ENCODE measurements around the gene OAS2.

Gene OAS2, protein sequence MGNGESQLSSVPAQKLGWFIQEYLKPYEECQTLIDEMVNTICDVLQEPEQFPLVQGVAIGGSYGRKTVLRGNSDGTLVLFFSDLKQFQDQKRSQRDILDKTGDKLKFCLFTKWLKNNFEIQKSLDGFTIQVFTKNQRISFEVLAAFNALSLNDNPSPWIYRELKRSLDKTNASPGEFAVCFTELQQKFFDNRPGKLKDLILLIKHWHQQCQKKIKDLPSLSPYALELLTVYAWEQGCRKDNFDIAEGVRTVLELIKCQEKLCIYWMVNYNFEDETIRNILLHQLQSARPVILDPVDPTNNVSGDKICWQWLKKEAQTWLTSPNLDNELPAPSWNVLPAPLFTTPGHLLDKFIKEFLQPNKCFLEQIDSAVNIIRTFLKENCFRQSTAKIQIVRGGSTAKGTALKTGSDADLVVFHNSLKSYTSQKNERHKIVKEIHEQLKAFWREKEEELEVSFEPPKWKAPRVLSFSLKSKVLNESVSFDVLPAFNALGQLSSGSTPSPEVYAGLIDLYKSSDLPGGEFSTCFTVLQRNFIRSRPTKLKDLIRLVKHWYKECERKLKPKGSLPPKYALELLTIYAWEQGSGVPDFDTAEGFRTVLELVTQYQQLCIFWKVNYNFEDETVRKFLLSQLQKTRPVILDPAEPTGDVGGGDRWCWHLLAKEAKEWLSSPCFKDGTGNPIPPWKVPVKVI

DNA sequence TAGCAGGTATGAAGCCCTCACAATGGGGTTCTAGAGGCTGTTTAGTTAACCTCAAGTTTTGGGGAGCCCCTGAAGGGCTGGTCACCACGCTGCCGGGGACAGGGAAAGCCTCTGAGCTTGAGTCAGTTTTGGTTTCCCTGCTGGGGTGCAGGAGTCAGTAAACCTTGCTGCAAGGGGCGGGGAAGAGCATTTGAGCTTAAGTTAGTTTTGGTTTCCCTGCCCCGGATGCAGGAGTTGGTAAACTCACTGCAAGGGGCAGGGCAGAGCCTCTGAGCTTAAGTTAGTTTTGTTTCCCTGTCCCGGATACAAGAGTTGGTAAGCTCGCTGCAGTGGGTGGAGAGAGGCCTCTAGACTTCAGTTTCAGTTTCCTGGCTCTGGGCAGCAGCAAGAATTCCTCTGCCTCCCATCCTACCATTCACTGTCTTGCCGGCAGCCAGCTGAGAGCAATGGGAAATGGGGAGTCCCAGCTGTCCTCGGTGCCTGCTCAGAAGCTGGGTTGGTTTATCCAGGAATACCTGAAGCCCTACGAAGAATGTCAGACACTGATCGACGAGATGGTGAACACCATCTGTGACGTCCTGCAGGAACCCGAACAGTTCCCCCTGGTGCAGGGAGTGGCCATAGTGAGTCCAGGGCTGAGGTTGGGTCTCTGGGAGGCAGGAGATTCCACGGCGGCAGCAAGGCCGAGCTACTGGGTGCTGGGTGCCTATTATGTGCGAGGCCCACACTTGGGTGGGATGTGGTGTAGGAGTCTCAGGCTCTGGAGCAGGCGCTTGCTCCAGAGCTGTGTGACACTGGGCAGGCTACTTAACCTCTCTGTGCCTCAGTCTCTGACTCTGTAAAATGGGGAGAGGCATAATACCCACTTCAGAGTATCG, at the start of gene OAS2:
Gene OAS2 (plus strand): TSS at position 357 of the 878 bp plus-strand sequence. CDS start 90 bp downstream, at position 447.
- DNase-seq = no peak

DNA sequence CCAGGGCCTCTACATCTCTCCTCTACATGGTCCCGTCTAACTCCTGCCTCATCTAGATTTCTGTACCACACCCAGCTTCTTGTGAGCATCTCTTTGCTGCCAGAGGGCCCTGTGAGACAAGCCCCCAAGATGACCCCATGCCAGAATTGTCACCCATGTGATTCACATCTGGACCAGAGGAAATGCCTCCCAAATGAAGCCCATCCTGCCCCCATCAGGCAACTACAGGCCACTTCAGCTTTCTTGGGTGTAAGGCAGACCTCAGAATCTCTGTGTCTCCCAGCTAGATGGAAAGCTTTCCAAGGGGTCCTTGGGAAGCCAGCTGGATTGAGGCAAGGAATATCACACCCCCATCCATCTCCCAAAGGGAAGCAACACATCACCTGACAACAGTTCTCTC, 49.3 kb upstream of the OAS2 start:
- no peak for DNase-seq

DNA sequence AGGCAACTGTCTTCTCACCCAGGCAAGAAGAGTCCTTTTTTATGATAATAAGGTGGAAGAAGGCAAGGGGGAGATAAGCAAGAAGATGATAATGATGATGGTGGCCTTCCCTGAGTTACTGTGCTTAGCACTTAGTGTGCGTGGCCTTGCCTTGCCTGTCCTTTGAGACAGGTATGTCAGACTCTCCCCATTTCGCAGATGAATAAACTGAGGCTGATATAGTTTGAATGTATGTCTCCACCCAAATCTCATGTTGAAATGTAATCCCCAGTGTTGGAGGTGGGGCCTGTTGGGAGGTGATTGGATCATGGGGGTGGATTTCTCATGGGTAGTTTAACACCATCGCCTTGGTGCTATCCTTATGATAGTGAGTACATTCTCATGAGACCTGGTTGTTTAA, 48.6 kb upstream of the OAS2 start:
- no peak for DNase-seq

DNA sequence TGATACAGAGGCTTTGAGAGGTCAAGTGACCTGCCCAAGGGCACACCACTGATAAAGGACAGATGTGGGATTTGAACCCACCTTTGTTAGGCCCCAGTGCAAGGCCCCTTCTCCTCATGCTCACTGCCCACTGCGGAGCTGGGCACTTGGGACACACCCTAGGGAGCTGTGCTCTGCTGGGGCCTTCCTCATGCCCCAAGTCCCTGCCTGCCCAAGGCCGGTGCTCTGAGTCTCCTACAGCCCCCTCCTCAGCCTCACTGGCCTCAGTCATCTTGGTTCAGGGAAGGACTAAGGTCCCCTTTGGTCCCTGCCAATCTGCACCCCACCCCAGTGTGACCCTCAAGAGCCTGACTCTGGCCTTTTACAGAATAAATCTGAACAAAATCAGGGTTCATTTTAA, 48.0 kb upstream of the OAS2 start:
- no peak for DNase-seq

DNA sequence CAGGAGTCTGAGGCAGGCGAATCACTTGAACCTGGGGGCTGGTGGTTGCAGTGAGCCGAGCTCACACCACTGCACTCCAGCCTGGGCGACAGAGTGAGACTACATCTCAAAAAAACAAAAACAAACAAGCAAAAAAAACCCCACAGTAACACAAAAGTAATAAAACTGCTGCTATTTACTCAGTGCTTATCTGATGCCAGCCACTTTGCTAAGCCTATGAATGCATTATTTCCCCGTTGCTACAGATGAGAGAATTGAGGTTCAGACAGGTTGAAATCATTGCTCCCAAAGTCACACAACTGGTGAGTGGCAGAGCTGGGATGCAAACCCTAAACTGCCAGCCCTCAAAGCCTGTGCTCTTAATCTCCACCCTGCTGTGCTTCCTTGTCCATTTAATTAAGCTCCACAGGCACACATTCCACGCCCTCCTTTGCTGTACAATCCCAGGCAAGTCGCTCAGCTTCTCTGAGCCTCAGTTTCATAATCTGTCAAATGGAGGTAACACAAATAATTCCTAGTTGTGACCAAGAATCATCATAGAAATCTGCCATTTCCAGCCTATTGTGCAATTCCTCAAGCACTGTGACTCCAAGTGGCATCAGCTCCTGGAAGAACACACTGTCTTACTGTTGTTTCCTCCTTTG, 45.7 kb upstream of the OAS2 start:
- DNase-seq = no peak

DNA sequence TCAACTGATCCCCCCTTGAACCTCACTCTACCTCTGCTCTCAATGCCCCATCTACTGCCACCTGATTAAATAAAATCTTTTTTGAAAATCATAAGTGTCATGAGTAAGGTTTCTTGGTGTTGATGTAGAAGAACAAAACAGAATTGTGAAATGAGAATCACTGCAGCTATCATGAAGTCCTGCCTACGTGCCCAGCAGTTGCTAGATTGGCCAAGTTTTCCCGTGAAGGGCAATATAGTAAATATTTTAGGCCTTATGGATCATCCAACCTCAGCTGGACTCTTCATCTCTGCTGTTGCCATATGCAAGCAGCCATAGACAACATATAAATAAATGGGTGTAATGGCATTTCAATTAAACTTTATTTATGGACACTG, 45.2 kb upstream of the OAS2 start:
- DNase-seq = no peak

DNA sequence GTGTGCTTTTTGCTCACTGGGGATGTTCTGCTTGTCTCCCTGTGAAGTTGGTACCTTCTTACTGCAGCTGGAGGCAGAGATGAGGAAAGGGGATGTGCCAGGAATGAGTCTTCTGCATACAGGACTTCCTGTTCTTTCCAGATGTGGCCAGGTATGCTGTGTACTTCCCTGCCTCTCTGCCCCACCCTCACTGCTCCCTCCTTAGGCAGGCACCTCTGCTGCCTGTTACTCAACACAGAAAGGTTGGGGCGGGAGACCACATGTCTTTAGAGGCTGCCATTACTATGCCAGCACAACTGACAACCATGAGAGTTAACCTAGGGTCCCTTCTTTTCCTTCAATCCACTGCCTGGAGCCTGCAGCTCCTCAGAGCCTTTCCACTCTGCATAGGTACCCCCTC, 42.1 kb upstream of the OAS2 start:
- DNase-seq = no peak

DNA sequence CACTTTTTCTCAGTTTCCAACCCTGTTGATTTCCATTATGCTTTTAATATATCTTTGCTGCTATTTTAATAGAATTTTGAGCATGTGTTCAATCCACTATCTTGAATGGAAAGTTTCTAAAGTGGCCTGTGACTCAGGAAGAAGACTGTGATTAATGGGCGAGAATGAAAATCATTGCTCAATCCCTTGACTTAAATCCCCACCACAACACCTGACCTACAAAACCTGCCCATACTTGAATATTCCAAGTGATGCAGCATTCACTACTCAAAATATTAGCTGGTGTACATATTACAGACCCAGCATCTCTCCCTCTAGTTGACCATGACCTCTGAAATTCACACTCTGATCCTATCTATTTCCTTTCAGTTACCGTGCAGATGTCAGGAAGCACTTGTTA, 41.4 kb upstream of the OAS2 start:
- DNase-seq = no peak

DNA sequence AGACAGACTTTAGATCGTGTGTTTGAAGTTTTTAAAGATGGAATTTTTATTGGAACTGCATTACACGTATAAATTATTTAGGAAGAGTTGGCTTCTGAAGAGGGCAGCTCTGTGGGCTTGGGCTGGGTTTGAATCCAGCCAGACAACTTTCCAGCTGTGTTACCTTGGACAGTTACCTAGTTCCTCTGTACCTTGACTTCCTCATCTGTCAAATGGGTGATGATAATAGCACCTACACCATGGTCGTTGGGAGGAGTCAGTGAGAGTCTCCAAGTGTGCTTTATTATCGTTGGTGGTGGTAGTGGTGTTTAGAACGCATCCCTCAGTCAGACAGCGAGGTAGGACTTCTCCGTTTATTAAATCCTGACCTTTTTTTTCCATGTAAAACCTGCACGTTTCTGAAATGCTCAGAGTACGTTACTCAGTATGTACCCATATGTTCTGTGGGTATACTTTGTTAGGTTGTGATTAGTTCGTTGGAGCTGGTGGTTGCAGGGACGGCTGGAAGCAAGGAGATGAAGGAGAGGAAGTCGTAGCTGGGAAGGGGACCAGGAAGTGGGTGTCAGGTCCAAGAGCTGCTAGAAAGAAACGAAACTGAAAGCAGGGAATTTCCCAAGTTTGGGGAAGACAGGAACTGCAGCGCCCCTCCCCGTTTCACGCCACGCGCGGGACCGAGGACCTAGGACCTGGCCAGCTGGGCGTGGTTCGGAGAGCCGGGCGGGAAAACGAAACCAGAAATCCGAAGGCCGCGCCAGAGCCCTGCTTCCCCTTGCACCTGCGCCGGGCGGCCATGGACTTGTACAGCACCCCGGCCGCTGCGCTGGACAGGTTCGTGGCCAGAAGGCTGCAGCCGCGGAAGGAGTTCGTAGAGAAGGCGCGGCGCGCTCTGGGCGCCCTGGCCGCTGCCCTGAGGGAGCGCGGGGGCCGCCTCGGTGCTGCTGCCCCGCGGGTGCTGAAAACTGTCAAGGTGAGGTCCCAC, 40.3 kb upstream of the OAS2 start, which contains the start of gene OAS3:
Gene OAS3 (plus strand): TSS at position 734 of the 979 bp plus-strand sequence. CDS start 57 bp downstream, at position 791.
- DNase-seq = no peak

DNA sequence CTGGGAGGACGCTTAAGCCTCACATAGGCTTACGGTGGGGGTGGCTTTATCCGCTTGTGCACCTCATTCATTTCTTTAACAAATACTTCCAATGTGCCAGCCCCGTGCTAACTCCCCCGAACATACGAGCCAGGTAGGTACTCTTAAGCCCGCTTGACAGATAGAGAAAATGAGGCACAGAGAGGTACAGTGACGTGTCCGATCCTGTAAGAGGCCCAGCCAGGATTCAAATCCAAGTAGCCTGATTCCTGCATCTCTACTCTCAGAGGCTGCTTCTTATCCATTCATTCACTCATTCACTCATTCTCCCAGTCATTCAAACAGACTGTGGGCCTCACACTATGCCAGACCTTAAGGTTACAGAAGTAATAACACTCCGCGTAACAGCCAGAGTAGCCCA, 39.6 kb upstream of the OAS2 start:
- no peak for DNase-seq

DNA sequence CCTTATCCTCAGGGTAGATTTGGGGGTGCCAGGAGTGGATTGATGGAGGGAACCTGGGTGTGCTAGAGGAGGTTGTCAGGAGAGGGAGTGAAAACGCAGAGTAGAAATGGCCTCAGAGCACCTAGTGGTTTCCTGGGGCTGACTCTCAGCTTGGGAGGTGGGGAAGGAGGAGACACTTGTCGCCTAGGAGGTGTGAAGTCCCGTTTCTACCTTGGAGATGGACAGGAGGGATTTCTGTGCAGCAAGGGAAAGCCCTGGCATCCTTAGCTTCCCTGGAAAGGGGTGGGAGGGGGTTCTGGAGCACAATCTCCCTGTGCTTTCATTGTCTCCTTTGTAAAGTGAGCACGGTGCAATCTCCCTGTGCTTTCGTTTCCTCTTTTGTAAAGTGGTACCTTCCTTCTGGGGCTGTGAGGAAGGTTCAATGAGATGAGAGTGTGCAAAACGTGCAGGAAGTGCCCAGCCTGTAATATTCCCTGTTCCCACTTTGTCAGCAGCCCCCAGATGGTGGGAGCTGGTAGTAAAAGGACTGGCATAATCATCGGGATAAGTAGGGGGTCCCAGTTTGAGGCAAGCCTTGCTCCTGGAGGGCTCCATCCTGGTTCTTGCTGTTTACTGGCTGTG, 38.4 kb upstream of the OAS2 start:
- no peak for DNase-seq

DNA sequence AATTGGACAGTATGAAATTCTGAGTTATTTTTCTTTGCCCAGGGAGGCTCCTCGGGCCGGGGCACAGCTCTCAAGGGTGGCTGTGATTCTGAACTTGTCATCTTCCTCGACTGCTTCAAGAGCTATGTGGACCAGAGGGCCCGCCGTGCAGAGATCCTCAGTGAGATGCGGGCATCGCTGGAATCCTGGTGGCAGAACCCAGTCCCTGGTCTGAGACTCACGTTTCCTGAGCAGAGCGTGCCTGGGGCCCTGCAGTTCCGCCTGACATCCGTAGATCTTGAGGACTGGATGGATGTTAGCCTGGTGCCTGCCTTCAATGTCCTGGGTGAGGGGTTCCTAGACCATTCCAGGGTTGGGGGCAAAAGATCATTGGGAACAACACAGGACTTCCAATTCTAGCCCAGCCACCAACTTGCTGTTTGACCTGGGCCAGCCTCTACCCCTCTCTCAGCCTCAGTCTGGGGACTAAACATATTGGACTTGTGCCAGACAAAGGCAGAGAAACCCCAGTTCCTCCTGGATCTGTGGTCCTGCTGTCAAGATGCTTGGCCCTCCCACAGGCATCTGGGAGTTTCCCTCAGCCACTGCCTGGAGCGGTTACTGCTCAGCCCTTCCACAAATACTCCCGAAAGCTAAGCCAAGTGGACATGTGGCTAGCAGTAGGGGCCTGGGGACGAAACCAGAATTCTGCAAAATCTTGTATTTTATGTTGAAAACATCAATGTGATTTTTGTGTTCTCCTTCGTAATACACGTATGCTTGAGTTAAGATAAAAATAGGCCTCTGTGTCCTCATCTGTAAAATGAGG, 36.6 kb upstream of the OAS2 start:
- peak in 1 of 2 experiments; percentile 51 for DNase-seq

DNA sequence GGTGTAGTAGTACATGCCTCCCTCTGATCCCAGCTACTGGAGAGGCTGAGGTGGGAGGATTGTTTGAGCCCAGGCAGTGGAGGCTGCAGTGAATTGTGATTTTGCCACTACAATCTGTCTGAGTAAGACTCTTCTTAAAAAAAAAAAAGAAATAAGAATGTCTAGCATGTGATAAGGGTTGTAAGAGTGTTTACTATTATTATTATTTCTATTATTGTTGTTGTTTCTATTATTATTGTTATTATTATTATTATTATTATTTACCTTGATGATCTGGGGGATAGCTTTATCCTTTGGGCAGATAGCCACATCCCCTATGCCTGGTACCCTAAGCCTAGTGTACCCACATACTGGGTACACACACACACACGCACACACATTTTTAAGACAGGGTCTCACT, 35.7 kb upstream of the OAS2 start:
- no peak for DNase-seq

DNA sequence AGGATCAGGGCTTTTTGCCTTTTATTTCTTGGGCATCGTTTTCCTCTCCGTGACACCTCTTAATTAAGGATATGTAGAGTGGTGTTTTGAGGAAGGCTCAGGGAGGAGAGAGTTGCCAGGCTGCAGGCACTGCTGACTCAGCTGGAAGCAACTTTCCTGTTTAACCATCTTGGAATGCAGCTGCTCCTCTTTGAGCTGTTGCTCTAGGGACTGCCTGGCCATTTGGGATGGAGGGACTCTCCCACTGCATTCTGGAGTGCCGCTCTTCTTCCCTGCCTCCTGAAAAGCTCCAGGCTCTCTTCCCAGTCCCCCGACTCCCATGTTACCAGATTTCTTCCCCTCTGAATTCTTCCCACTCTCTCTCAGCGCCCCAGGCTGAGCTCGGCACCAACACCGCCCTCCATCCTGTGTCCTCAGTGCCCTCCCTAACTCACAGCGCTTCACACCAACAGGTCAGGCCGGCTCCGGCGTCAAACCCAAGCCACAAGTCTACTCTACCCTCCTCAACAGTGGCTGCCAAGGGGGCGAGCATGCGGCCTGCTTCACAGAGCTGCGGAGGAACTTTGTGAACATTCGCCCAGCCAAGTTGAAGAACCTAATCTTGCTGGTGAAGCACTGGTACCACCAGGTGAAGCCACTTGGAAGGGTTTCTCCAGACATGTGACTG, 34.2 kb upstream of the OAS2 start:
- DNase-seq = no peak

DNA sequence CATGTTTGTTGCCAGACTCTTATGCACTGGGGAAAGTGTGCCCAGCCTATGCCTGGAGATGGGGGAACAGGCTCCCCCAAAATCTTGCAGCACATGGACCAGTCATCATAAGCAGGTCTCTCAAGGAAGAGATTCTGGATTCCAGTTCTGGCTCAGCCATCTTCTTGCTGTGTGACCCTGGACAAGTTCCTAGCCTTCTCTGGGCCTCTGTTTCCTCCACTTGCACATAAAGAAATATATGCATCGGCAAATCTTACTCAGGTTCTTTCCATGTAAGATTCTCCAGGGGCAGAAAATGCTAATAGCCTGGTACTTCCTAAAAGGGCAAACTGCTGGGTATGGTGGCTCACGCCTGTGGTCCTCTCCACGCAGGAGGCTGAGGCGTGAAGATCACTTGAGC, 32.8 kb upstream of the OAS2 start:
- no peak for DNase-seq

DNA sequence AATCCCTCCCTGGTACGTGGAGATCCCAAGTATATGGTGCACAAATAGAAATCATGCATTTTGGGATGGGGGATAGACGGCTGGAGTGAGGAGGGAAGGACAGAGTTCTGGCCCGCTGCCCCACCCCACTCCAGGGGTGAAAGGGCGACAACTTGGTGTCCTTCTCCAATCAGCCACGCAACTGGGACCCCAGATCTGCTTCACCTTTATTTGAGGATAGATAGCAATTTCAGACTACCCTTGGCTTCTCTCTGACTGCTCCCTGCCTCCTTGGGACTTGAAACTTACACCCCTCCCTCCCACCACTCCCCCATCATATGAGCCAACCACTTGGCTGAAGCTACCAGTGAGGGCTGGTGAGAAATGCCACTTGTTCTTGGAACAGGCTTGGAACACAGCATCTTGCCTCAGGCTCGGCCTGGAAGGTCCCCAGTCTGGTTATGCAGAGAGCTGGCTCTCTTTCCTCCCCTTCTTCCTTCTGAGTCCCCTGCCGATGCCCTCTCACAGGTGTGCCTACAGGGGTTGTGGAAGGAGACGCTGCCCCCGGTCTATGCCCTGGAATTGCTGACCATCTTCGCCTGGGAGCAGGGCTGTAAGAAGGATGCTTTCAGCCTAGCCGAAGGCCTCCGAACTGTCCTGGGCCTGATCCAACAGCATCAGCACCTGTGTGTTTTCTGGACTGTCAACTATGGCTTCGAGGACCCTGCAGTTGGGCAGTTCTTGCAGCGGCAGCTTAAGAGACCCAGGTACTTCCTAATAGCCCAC, 31.9 kb upstream of the OAS2 start:
- no peak for DNase-seq

DNA sequence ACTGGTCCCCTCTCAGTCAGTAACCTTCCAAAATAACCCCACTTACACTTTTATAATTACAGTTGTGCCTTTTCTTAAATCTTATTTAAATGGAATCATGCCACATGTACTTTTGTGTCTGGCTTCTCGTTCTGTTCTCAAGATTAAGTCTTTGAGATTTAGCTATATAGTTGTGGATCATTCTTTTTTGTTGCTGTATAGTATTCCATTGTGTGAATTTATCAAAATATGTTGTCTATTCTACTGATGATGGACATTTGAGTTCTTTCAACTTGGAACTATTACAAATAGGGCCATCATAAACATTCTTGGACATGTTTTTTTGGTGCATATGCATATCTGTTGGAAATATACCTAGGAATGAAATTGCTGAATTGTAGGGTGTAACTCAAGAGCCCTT, 31.0 kb upstream of the OAS2 start:
- DNase-seq = no peak

DNA sequence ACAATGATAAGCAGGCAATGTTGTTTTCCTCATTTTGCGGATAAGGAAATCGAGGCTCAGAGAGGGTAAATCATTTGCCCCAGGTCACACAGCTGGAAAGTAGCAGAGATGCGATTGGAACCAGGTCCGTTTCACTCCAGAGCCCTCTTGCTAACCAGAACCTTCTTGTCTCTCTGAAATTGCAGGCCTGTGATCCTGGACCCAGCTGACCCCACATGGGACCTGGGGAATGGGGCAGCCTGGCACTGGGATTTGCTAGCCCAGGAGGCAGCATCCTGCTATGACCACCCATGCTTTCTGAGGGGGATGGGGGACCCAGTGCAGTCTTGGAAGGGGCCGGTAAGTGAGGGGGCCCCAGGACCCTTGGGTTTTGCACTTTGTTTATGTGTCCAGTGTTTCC, 30.6 kb upstream of the OAS2 start:
- DNase-seq = no peak

DNA sequence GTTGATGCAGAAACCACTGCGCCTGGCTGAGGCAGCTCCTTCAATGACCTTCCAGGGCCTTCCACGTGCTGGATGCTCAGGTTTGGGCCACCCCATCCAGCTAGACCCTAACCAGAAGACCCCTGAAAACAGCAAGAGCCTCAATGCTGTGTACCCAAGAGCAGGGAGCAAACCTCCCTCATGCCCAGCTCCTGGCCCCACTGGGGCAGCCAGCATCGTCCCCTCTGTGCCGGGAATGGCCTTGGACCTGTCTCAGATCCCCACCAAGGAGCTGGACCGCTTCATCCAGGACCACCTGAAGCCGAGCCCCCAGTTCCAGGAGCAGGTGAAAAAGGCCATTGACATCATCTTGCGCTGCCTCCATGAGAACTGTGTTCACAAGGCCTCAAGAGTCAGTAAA, 29.5 kb upstream of the OAS2 start:
- no peak for DNase-seq

Measured in cerebellar nuclear complex (tissue), 1 donor.